ENCODE measurements around the gene OPTC.

GRCh38 chr1:203506858-203507626, 13.1 kb downstream of the OPTC start:
- TF ChIP-seq, protein P1, sequence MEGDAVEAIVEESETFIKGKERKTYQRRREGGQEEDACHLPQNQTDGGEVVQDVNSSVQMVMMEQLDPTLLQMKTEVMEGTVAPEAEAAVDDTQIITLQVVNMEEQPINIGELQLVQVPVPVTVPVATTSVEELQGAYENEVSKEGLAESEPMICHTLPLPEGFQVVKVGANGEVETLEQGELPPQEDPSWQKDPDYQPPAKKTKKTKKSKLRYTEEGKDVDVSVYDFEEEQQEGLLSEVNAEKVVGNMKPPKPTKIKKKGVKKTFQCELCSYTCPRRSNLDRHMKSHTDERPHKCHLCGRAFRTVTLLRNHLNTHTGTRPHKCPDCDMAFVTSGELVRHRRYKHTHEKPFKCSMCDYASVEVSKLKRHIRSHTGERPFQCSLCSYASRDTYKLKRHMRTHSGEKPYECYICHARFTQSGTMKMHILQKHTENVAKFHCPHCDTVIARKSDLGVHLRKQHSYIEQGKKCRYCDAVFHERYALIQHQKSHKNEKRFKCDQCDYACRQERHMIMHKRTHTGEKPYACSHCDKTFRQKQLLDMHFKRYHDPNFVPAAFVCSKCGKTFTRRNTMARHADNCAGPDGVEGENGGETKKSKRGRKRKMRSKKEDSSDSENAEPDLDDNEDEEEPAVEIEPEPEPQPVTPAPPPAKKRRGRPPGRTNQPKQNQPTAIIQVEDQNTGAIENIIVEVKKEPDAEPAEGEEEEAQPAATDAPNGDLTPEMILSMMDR (IDR thresholded peaks at IDR 0.05 in 2 of 3, conservative IDR thresholded peaks at IDR 0.05 in 1 of 3; ENCODE audit: borderline replicate concordance in 1 of 3, insufficient read depth in 1 of 3, low read depth in 2 of 3, low read length in 2 of 3): no peak
- no peak for TF ChIP-seq SP1 (IDR thresholded peaks at IDR 0.05; ENCODE audit: low read depth)
- no peak for TF ChIP-seq SIN3A (IDR thresholded peaks at IDR 0.05; ENCODE audit: low read depth)
- TF ChIP-seq, protein P2, sequence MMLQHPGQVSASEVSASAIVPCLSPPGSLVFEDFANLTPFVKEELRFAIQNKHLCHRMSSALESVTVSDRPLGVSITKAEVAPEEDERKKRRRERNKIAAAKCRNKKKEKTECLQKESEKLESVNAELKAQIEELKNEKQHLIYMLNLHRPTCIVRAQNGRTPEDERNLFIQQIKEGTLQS (IDR thresholded peaks at IDR 0.05): no peak
- no peak for TF ChIP-seq REST (IDR thresholded peaks at IDR 0.05; ENCODE audit: low read depth)
